Activated CD8-positive, alpha-beta T cell treated with anti-CD3 and anti-CD28 coated beads, Interleukin-2, amount 10 ng/mL, durations not matched to agents 7 days and 5 days (primary cell): ENCODE data around the gene DYNLL2. TPM values are rescaled to one million over a fixed set of nuclear protein-coding genes. Genes with fewer than 3 reads are reported as not detected.
"Not testable (repeated sequence)": the region's sequence is repeated elsewhere in the genome, so short reads cannot be mapped to it uniquely, and the experiment has no call there.

Source experiments
- ATAC-seq: fragments of 150-1000 bp; cut with Tn5 transposase; one replicate; pipeline ENCODE4 v1.10.0; 2021; ENCODE audit warnings: moderate library complexity
- CTCF ChIA-PET: fragments of 350-600 bp; sonication (Branson Sonifier 250); formaldehyde crosslinking; loops from one replicate; lab custom pipeline; 2021; ENCODE audit warnings: antibody characterized with exemption; lab: Charles Lee
- POLR2A ChIA-PET: fragments of 350-600 bp; sonication (Branson Sonifier 250); formaldehyde crosslinking; loops from one replicate; lab custom pipeline; 2021; ENCODE audit warnings: antibody characterized with exemption; lab: Charles Lee
- DNase-seq: peaks from one replicate; pipeline ENCODE4 v3.0.0-alpha.2; 2020
- H3K27ac Mint-ChIP-seq: one replicate; pipeline ENCODE4 v1.8.0; 2021; ENCODE audit warnings: mild to moderate bottlenecking, mixed read lengths
- H3K27me3 Mint-ChIP-seq: one replicate; pipeline ENCODE4 v1.8.0; 2021; ENCODE audit warnings: low read depth, mixed read lengths
- H3K36me3 Mint-ChIP-seq: one replicate; pipeline ENCODE4 v1.8.0; 2021; ENCODE audit warnings: low read depth, mixed read lengths
- H3K4me1 Mint-ChIP-seq: one replicate; pipeline ENCODE4 v1.8.0; 2021; ENCODE audit warnings: low read depth, mixed read lengths
- H3K4me3 Mint-ChIP-seq: one replicate; pipeline ENCODE4 v1.8.0; 2021; ENCODE audit warnings: mild to moderate bottlenecking, mixed read lengths
- H3K9me3 Mint-ChIP-seq: one replicate; pipeline ENCODE4 v1.8.0; 2022; ENCODE audit warnings: mixed read lengths; ENCODE audit not compliant: insufficient read depth
- total RNA-seq, 2 experiments: library from RNA; stranded (reverse); gene quantifications; one replicate each; pipeline ENCODE4 v1.2.3, GENCODE V29; 2021

DYNLL2 gene
- total RNA-seq, 2 experiments from 2014 or later = 30.9 to 31.7 TPM

- H3K27me3 Mint-ChIP-seq = peaks cover 24% of the 10 kb centered on the region
- H3K4me1 Mint-ChIP-seq = peaks cover 3% of the 10 kb centered on the region
- H3K9me3 Mint-ChIP-seq = peaks cover 21% of the 10 kb centered on the region
- H3K27ac Mint-ChIP-seq = no peak overlapping the region
- ChIA-PET CTCF (interaction anchor here (1.3 kb wide), 1 partner anchor 12 kb away, joined by 3 read pairs; no protein-coding TSS in a partner anchor), POLR2A (no interaction called here)
- DNase-seq (no peak), ATAC-seq (no peak)
- peaks cover 14% of the 10 kb centered on the region for H3K36me3 Mint-ChIP-seq
- no peak overlapping the region for H3K4me3 Mint-ChIP-seq
These were observed 58.3 kb downstream of the DYNLL2 start for GRCh38 chr17:58141505-58141904.

- H3K4me3 Mint-ChIP-seq, DNase-seq, H3K4me1 Mint-ChIP-seq, H3K27ac Mint-ChIP-seq, POLR2A ChIA-PET, ATAC-seq, CTCF ChIA-PET: not testable (repeated sequence)
- Mint-ChIP-seq H3K9me3 (peaks cover 21% of the 10 kb centered on the region), H3K27me3 (peaks cover 25% of the 10 kb centered on the region), H3K36me3 (peaks cover 14% of the 10 kb centered on the region)
These were observed 60.1 kb downstream of the DYNLL2 start for GRCh38 chr17:58143335-58143734.

- ATAC-seq = no peak
- Mint-ChIP-seq H3K36me3 (peaks cover 14% of the 10 kb centered on the region), H3K9me3 (peaks cover 21% of the 10 kb centered on the region), H3K27ac (no peak overlapping the region), H3K4me3 (no peak overlapping the region), H3K4me1 (no peaks in the 10 kb centered on the region), H3K27me3 (peaks cover 34% of the 10 kb centered on the region)
- ChIA-PET CTCF (no interaction called here), POLR2A (no interaction called here)
- no peak for DNase-seq
These were observed 61.6 kb downstream of the DYNLL2 start for GRCh38 chr17:58144801-58145200.

Other genes with a start within 250 kb of the DYNLL2 start
- 10 to 100 TPM; 46.3 to 48.7 TPM for gene MRPS23, start 233.4 kb upstream of the DYNLL2 start, total RNA-seq
- under 1 TPM in 1 of 2 experiments, not detected in 1; 0.18 TPM for gene CUEDC1, start 128.0 kb upstream of the DYNLL2 start, total RNA-seq
- gene VEZF1, start 95.2 kb upstream of the DYNLL2 start, total RNA-seq = 10 to 100 TPM; 37.5 to 37.6 TPM
- 100 to 1,000 TPM; 382 to 383 TPM for gene SRSF1, start 76.2 kb upstream of the DYNLL2 start, total RNA-seq
- under 1 TPM; 0.50 TPM for gene OR4D1, start 65.0 kb downstream of the DYNLL2 start, total RNA-seq
- gene OR4D2, start 83.6 kb downstream of the DYNLL2 start, total RNA-seq = not detected
- gene EPX, start 109.3 kb downstream of the DYNLL2 start, total RNA-seq = not detected
- gene MKS1, start 135.8 kb downstream of the DYNLL2 start, total RNA-seq = 10 to 100 TPM; 16.1 to 17.6 TPM
- gene LPO, start 155.2 kb downstream of the DYNLL2 start, total RNA-seq = not detected
- not detected for gene MPO, start 197.5 kb downstream of the DYNLL2 start, total RNA-seq
- 10 to 100 TPM; 45.8 to 51.5 TPM for gene TSPOAP1, start 245.4 kb downstream of the DYNLL2 start, total RNA-seq